ENCODE data around the gene CXCL17.

Gene CXCL17

DNA sequence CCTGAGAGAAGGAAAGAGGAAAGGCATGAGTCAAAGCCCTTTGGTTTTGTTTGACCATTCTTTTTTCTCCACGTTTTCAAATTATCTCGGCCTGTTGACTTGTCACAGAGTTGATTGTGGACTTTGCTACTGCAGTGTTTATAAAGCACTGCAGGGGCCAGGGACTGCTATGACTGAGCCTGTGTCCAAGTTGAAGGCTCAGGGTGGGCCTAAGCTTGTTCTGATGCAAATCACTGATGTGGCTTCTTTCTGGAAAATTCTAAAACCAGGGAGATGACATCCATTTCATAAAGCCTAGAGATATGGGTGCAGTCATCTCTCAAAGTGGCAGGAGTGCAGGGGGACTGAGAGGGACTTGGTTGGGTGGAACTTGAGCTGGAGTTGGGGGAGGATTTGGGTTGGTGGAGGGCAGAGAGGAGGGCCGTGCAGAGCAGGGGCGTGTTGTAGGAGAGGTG, 1.2 kb upstream of the CXCL17 start:
- no peaks in the 10 kb centered on the region for H3K36me3 Mint-ChIP-seq (ENCODE audit: low read depth)
- H3K27ac Mint-ChIP-seq = peak overlapping the region in 1 of 3 experiments; percentile 37
- TF ChIP-seq CTCF (IDR thresholded peaks at IDR 0.05; ENCODE audit: unreplicated experiment in 3 of 3) = no peak
- no peak overlapping the region for H3K4me3 Mint-ChIP-seq
- no peaks in the 10 kb centered on the region for H3K27me3 Mint-ChIP-seq (ENCODE audit: low read depth)
- H3K4me1 Mint-ChIP-seq = no peaks in the 10 kb centered on the region
- no peaks in the 10 kb centered on the region for H3K9me3 Mint-ChIP-seq

DNA sequence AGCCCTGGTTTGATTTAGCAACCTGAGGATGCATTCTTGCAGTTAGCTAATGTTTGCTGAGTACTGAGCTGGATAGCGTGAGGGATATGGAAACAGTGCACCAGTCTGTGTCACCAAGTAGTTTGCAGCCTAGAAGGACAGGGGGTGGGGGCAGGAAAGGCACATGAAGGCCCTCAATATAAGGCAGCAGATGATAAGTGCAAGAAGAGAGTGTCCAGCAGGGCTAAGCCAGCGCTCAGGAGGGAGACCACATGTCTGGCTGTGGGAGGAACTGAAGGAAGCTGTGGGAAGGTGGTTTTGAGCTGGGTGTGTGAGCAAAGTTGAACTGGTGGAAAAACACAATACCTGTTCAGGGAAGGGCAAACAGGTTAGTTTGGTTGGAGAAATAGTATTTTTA, 1.7 kb downstream of the CXCL17 start:
- H3K27ac Mint-ChIP-seq = no peak overlapping the region
- H3K36me3 Mint-ChIP-seq (ENCODE audit: low read depth) = no peaks in the 10 kb centered on the region
- no peak for TF ChIP-seq CTCF (IDR thresholded peaks at IDR 0.05; ENCODE audit: unreplicated experiment in 3 of 3)
- H3K27me3 Mint-ChIP-seq (ENCODE audit: low read depth) = no peaks in the 10 kb centered on the region
- no peak overlapping the region for H3K4me3 Mint-ChIP-seq
- H3K4me1 Mint-ChIP-seq = no peaks in the 10 kb centered on the region
- no peaks in the 10 kb centered on the region for H3K9me3 Mint-ChIP-seq

DNA sequence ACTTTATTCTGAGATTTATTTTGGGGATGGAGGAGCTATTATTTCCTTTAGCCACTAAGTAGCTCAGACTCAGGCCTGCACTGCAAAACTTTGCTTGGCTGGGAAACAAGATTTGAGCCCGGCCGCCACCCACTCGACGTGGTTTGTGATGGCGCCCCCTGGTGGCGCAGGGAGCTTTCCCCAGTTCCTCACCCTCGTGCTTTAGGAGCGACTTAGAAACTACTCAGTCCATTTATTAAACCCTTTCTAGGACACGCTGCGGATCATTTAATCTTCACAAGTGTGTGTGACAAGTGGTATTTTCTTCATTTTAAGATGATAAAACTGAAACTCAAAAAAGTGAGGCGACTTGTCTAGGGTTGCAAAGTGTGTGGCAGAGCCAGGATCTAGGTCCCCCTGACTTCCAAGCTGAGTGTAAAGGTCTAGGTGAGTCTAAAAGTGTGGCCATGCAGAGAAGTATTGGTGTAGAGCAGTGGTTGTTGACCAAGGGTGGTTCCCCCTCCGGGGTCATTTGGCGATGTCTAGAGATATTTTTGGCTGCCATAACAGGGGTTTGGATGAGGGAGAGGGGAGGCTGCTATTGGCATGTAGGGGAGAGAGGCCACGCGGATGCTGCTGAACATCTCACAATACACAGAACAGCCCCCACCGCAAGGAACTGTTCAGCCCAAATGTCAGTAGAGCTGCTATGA, 2.2 kb downstream of the CXCL17 start:
- Mint-ChIP-seq H3K27me3 (ENCODE audit: low read depth) (no peaks in the 10 kb centered on the region), H3K4me1 (no peaks in the 10 kb centered on the region), H3K36me3 (ENCODE audit: low read depth) (no peaks in the 10 kb centered on the region), H3K9me3 (no peaks in the 10 kb centered on the region), H3K27ac (no peak overlapping the region), H3K4me3 (no peak overlapping the region)
- TF ChIP-seq CTCF (IDR thresholded peaks at IDR 0.05; ENCODE audit: unreplicated experiment in 3 of 3) = peak; percentile 74 to 85 (median 77)

GRCh38 chr19:42436006-42436405, 6.7 kb downstream of the CXCL17 start:
- no peaks in the 10 kb centered on the region for H3K9me3 Mint-ChIP-seq
- no peak overlapping the region for H3K27ac Mint-ChIP-seq
- peaks cover 10% of the 10 kb centered on the region for H3K4me1 Mint-ChIP-seq
- TF ChIP-seq CTCF (IDR thresholded peaks at IDR 0.05; ENCODE audit: unreplicated experiment in 3 of 3) = no peak
- H3K27me3 Mint-ChIP-seq (ENCODE audit: low read depth) = no peaks in the 10 kb centered on the region
- no peaks in the 10 kb centered on the region for H3K36me3 Mint-ChIP-seq (ENCODE audit: low read depth)
- no peak overlapping the region for H3K4me3 Mint-ChIP-seq

- Mint-ChIP-seq H3K4me1 (peaks cover 10% of the 10 kb centered on the region), H3K27me3 (ENCODE audit: low read depth) (no peaks in the 10 kb centered on the region), H3K9me3 (no peaks in the 10 kb centered on the region), H3K27ac (no peak overlapping the region), H3K36me3 (ENCODE audit: low read depth) (no peaks in the 10 kb centered on the region), H3K4me3 (no peak overlapping the region)
- TF ChIP-seq CTCF (IDR thresholded peaks at IDR 0.05; ENCODE audit: unreplicated experiment in 3 of 3) = no peak
Measured at GRCh38 chr19:42435316-42435715, 7.4 kb downstream of the CXCL17 start.

Data from nephron (organoid).